ENCODE measurements around the gene CFL1.

CFL1 gene

GRCh38 chr11:65867284-65868071 lies 9.5 kb upstream of the CFL1 start:
- no peak overlapping the region for H3K4me3 ChIP-seq (ENCODE audit: low read length)
- no peaks in the 10 kb centered on the region for H3K9me3 ChIP-seq (replicated peaks; ENCODE audit: insufficient read depth, low read length)
- H3K4me1 ChIP-seq (ENCODE audit: low read length): no peaks in the 10 kb centered on the region
- no peak overlapping the region for H3K27ac ChIP-seq (ENCODE audit: low read length)
- no peaks in the 10 kb centered on the region for H3K9me2 ChIP-seq (replicated peaks; ENCODE audit: insufficient read depth, low read length)
- no peak overlapping the region for H3K4me2 ChIP-seq (ENCODE audit: low read depth, low read length)
- H4K20me1 ChIP-seq (ENCODE audit: insufficient read depth, low read length): no peaks in the 10 kb centered on the region
- no peak for DNase-seq
- H3F3A ChIP-seq (ENCODE audit: insufficient read depth, low read length): no peaks in the 10 kb centered on the region; the same call in 1 of the 2 replicates
- no peaks in the 10 kb centered on the region for H3K27me3 ChIP-seq (replicated peaks; ENCODE audit: insufficient read depth, low read length)
- TF ChIP-seq CTCF (IDR thresholded peaks at IDR 0.05; ENCODE audit: low read length): no peak
- no peak for TF ChIP-seq EZH2phosphoT487 (IDR thresholded peaks at IDR 0.05; ENCODE audit: low read length)
- no peak for TF ChIP-seq EZH2 (optimal IDR thresholded peaks at IDR 0.05; ENCODE audit: low read depth, low read length)
- peaks cover 1% of the 10 kb centered on the region; the same call in 1 of the 2 replicates for H3K36me3 ChIP-seq (replicated peaks; ENCODE audit: insufficient read depth, low read length)
- H3K9ac ChIP-seq (ENCODE audit: low read length): no peak overlapping the region
- H3K79me2 ChIP-seq (ENCODE audit: low read length): peaks cover 11% of the 10 kb centered on the region
- no peak overlapping the region for H2AFZ ChIP-seq (ENCODE audit: low read length)

- H3F3A ChIP-seq (ENCODE audit: insufficient read depth, low read length): no peaks in the 10 kb centered on the region; the same call in 1 of the 2 replicates
- no peak for DNase-seq
- H3K9ac ChIP-seq (ENCODE audit: low read length): no peak overlapping the region
- H3K4me2 ChIP-seq (ENCODE audit: low read depth, low read length): no peak overlapping the region
- no peaks in the 10 kb centered on the region for H3K27me3 ChIP-seq (replicated peaks; ENCODE audit: insufficient read depth, low read length)
- no peak overlapping the region for H2AFZ ChIP-seq (ENCODE audit: low read length)
- H4K20me1 ChIP-seq (ENCODE audit: insufficient read depth, low read length): no peaks in the 10 kb centered on the region
- peaks cover 5% of the 10 kb centered on the region; the same call in 1 of the 2 replicates for H3K36me3 ChIP-seq (replicated peaks; ENCODE audit: insufficient read depth, low read length)
- H3K9me2 ChIP-seq (replicated peaks; ENCODE audit: insufficient read depth, low read length): no peaks in the 10 kb centered on the region
- H3K79me2 ChIP-seq (ENCODE audit: low read length): peaks cover 19% of the 10 kb centered on the region
- no peaks in the 10 kb centered on the region for H3K9me3 ChIP-seq (replicated peaks; ENCODE audit: insufficient read depth, low read length)
- peaks cover 5% of the 10 kb centered on the region for H3K4me1 ChIP-seq (ENCODE audit: low read length)
- H3K27ac ChIP-seq (ENCODE audit: low read length): no peak overlapping the region
- TF ChIP-seq EZH2phosphoT487 (IDR thresholded peaks at IDR 0.05; ENCODE audit: low read length): no peak
- no peak for TF ChIP-seq EZH2 (optimal IDR thresholded peaks at IDR 0.05; ENCODE audit: low read depth, low read length)
- no peak for TF ChIP-seq CTCF (IDR thresholded peaks at IDR 0.05; ENCODE audit: low read length)
- H3K4me3 ChIP-seq (ENCODE audit: low read length): no peak overlapping the region
These were observed 8.7 kb upstream of the CFL1 start for GRCh38 chr11:65866509-65867283.

- DNase-seq: no peak
- Histone ChIP-seq H3K36me3 (replicated peaks; ENCODE audit: insufficient read depth, low read length) (peaks cover 5% of the 10 kb centered on the region; the same call in 1 of the 2 replicates), H3K9ac (ENCODE audit: low read length) (no peak overlapping the region)
These were observed 7.7 kb upstream of the CFL1 start for GRCh38 chr11:65865550-65866172.

More at GRCh38 chr11:65865550-65866172, 7.7 kb upstream of the CFL1 start:
- H3K4me3 ChIP-seq (ENCODE audit: low read length): no peak overlapping the region
- peaks cover 29% of the 10 kb centered on the region for H3K79me2 ChIP-seq (ENCODE audit: low read length)
- H3K27me3 ChIP-seq (replicated peaks; ENCODE audit: insufficient read depth, low read length): no peaks in the 10 kb centered on the region
- TF ChIP-seq EZH2 (optimal IDR thresholded peaks at IDR 0.05; ENCODE audit: low read depth, low read length) (no peak), EZH2phosphoT487 (IDR thresholded peaks at IDR 0.05; ENCODE audit: low read length) (no peak), CTCF (IDR thresholded peaks at IDR 0.05; ENCODE audit: low read length) (no peak)
- no peaks in the 10 kb centered on the region for H3K9me3 ChIP-seq (replicated peaks; ENCODE audit: insufficient read depth, low read length)
- H3K4me1 ChIP-seq (ENCODE audit: low read length): peaks cover 8% of the 10 kb centered on the region
- H3K27ac ChIP-seq (ENCODE audit: low read length): no peak overlapping the region
- H3F3A ChIP-seq (ENCODE audit: insufficient read depth, low read length): peaks cover 6% of the 10 kb centered on the region
- H3K9me2 ChIP-seq (replicated peaks; ENCODE audit: insufficient read depth, low read length): no peaks in the 10 kb centered on the region
- no peaks in the 10 kb centered on the region for H4K20me1 ChIP-seq (ENCODE audit: insufficient read depth, low read length)
- no peak overlapping the region for H2AFZ ChIP-seq (ENCODE audit: low read length)
- no peak overlapping the region for H3K4me2 ChIP-seq (ENCODE audit: low read depth, low read length)

Measured in MM.1S (cell line).